Lower leg skin (tissue), 4 donors: ENCODE results near the gene UTP14A. TPM values are rescaled to one million over a fixed set of nuclear protein-coding genes. Genes with fewer than 3 reads are reported as not detected.
A peak's percentile ranks its signal among the peaks of the same experiment; 100 is the strongest.

Source experiments
- DNase-seq, 2 donors: peaks; one replicate each; pipeline ENCODE4 v3.0.0-alpha.2; 2019; ENCODE audit warnings: low spot score in 2 of 2
- H3K4me3 ChIP-seq: fragments of 200-600 bp; sonication (generic); 2 replicates; pipeline ENCODE4 v1.5.1; 2017; ENCODE audit warnings: mild to moderate bottlenecking, low read depth; ENCODE audit not compliant: poor library complexity, severe bottlenecking
- CTCF ChIP-seq, 3 donors: fragments of 450-650 bp; IDR thresholded peaks; one replicate each; pipeline ENCODE4 v1.5.1; 2016; ENCODE audit warnings: antibody characterized with exemption in 3 of 3, mild to moderate bottlenecking in 3 of 3, moderate library complexity in 2 of 3
- POLR2A ChIP-seq, 2 donors: fragments of 450-650 bp; IDR thresholded peaks; one replicate each; pipeline ENCODE4 v1.6.1; 2016 to 2017; ENCODE audit warnings: antibody characterized with exemption in 2 of 2, mild to moderate bottlenecking in 1 of 2, moderate library complexity in 1 of 2
- WGBS, 2 donors: methylation state at CpG; one replicate each; pipeline ENCODE4 v1.1.5; 2018; 5-methylcytosine and 5-hydroxymethylcytosine counted together
- intact Hi-C: fragments of 100-400 bp; cut with DNase I; formaldehyde crosslinking; loops from one replicate; pipeline ENCODE4 v1.15.0; 2023; ENCODE audit warnings: low total_unique reads
- total RNA-seq, 4 donors: library from RNA; depleted of rRNA; stranded (reverse); fragments of >200 nt; gene quantifications; one replicate each; pipeline ENCODE4 v1.1.0, GENCODE V29; 2016

Gene UTP14A
- total RNA-seq, 4 donors from 2014 or later = 10.5 to 12.6 (median 11.1) TPM

DNA sequence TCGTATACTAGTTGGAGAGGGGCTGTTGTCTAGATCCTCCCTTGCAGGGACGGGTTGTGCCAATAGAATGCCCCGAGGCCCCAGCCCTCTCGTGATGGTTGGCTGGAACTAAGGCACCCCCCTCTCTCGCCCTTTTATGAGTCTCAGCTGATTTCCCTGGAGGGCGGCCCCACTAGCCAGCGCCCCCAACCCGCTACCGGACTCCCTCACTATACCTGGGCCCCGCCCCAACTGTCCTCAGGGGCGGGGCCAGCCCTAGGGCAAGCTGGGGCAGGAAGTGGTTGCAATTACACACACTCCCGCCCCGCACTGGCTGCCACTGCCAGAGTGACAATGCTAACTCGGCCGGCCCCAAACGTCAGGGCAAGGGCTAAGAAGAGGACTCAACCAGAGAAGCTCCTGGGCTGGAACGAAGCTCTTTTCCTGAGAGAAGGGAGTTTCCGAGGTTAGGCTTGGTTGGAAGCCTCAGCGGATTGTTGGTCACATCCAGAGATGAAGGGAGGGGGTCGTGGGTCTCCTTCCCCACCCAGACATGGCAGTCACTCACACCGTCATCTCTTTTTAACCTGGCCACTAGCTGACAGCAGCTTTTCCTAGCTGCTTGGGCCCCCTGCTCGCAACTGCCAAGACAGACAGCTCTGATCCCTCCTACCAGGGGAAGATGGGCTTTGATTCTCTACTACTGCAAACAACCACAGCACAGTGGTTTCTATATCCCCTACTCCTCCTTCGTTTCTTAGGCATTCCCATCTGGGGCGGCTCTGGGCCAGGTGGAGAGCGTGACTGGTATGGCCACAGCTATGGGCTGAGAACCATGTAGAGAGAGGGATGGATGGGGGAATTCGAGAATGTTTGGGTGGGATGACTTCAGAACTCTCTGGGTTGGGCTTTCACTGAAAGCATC is 55.5 kb downstream of the UTP14A start:
- no peak overlapping the region for H3K4me3 ChIP-seq
- WGBS, 2 donors = 33 to 42% methylated on average over 19 to 26 of the region's 26 CpGs
- TF ChIP-seq POLR2A (IDR thresholded peaks at IDR 0.05) = no peak
- no peak for TF ChIP-seq CTCF (IDR thresholded peaks at IDR 0.05)
- DNase-seq = peak; percentile 38 to 92
- intact Hi-C loops = no loop called here

DNA sequence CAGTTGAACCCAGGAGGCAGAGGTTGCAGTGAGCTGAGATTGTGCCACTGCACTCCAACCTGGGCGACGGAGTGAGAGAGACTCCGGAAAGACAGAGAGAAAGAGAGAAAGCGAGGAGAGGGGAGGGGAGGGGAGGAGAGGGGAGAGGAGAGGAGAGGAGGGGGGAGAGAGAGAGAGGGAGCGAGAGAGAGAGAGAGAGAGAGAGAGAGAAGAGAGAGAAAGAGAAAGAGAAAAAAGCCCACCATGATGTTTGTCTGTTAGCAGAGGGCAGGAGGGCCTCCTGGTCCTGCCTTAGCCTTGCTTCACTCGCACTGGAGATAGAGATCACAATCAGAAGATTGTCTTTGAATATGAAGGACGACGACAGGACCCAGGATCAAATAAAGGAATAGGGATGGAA is 57.8 kb downstream of the UTP14A start:
- no peak overlapping the region for H3K4me3 ChIP-seq
- 84 to 93% methylated on average over 8 of the region's 8 CpGs for WGBS, 2 donors
- no peak for DNase-seq
- intact Hi-C loops = no loop called here
- no peak for TF ChIP-seq CTCF (IDR thresholded peaks at IDR 0.05)
- TF ChIP-seq POLR2A (IDR thresholded peaks at IDR 0.05) = no peak

- no peak overlapping the region for H3K4me3 ChIP-seq
- TF ChIP-seq CTCF (IDR thresholded peaks at IDR 0.05) = no peak
- no peak for TF ChIP-seq POLR2A (IDR thresholded peaks at IDR 0.05)
- whole genome bisulfite sequencing, 2 donors = 78 to 81% methylated on average over 6 of the region's 6 CpGs
- intact Hi-C loops = no loop called here
- no peak for DNase-seq
Measured at GRCh38 chrX:129965166-129965565, 59.2 kb downstream of the UTP14A start.

- H3K4me3 ChIP-seq = no peak overlapping the region
- intact Hi-C loops = no loop called here
- 82 to 97% methylated on average over 3 of the region's 3 CpGs for WGBS, 2 donors
- TF ChIP-seq POLR2A (IDR thresholded peaks at IDR 0.05) (no peak), CTCF (IDR thresholded peaks at IDR 0.05) (no peak)
- DNase-seq = no peak
Measured at GRCh38 chrX:129968968-129969367, 63.0 kb downstream of the UTP14A start.

DNA sequence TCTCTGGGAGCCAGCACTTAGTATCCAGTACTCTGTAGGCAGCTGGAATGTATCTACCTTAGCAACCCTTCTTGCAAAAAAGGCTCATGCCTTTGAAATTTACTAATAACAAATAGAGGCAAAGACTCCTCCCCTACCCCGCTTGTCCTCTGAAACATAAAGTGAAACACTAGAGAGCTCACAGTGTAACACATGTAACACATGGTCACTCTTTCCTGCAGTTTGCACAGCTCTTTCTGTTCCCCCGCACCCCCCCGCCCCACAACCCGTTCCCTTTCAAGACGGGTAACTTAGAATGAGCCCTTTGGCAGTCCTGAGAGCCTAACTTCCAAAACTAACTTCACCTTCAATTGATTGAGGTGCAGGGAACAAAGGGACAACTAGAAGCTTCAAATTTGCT is 70.5 kb downstream of the UTP14A start:
- no peak overlapping the region for H3K4me3 ChIP-seq
- intact Hi-C loops = no loop called here
- no peak for TF ChIP-seq CTCF (IDR thresholded peaks at IDR 0.05)
- TF ChIP-seq POLR2A (IDR thresholded peaks at IDR 0.05) = no peak
- 70 to 76% methylated on average over 5 of the region's 5 CpGs for WGBS, 2 donors
- DNase-seq = no peak

Other genes with a start within 250 kb of the UTP14A start
- gene XPNPEP2, start 167.2 kb upstream of the UTP14A start, total RNA-seq = 1 to 10 TPM; 1.3 to 5.0 (median 2.2) TPM
- 1 to 10 TPM in 3 of 4 donors, under 1 TPM in 1; 0.25 to 3.4 (median 1.6) TPM for gene SASH3, start 126.2 kb upstream of the UTP14A start, total RNA-seq
- 10 to 100 TPM; 23.8 to 58.0 (median 40.1) TPM for gene ZDHHC9, start 62.3 kb upstream of the UTP14A start, total RNA-seq
- gene BCORL1, start 76.5 kb downstream of the UTP14A start, total RNA-seq = 10 to 100 TPM in 1 of 4 donors, 1 to 10 TPM in 3; 4.3 to 10.0 (median 7.9) TPM
- gene ELF4, start 204.3 kb downstream of the UTP14A start, total RNA-seq = 10 to 100 TPM; 10.8 to 19.1 (median 16.4) TPM